DND-41 (cell line): ENCODE data around the gene RABEPK.

Source experiments
- ATAC-seq: fragments of 200-7000 bp; cut with Tn5 transposase; 3 replicates; pipeline ENCODE4 v1.9.1; 2021; ENCODE audit warnings: low read depth; ENCODE audit not compliant: insufficient read depth
- DNase-seq: peaks from one replicate; pipeline ENCODE4 v3.0.0-alpha.2; 2020
- H2AFZ ChIP-seq: 2 replicates; pipeline ENCODE4 v1.6.0; 2012; ENCODE audit warnings: low read depth, low read length
- H3K27ac ChIP-seq: 2 replicates; pipeline ENCODE4 v1.5.1; 2012; ENCODE audit warnings: low read length, inconsistent platforms
- H3K27me3 ChIP-seq: fragments of 200-600 bp; sonication (generic); 2 replicates; pipeline ENCODE4 v1.6.0; 2012; ENCODE audit warnings: low read length, mild to moderate bottlenecking, inconsistent platforms; ENCODE audit not compliant: insufficient read depth, poor library complexity
- H3K36me3 ChIP-seq: 2 replicates; pipeline ENCODE4 v1.5.1; 2012; ENCODE audit warnings: low read length, inconsistent platforms; ENCODE audit not compliant: insufficient read depth
- H3K4me1 ChIP-seq: 2 replicates; pipeline ENCODE4 v1.5.1; 2012; ENCODE audit warnings: mild to moderate bottlenecking, low read length; ENCODE audit not compliant: insufficient read depth
- H3K4me2 ChIP-seq: 2 replicates; pipeline ENCODE4 v1.6.0; 2012; ENCODE audit warnings: mild to moderate bottlenecking, moderate library complexity, low read length, inconsistent platforms; ENCODE audit not compliant: insufficient read depth
- H3K4me3 ChIP-seq, 2 experiments: fragments of 200-600 bp in 1 of 2; shearing (Covaris generic) in 1 of 2; 2 replicates each; pipeline ENCODE4 v1.5.1; 2012 to 2016; ENCODE audit warnings: inconsistent platforms in 2 of 2, low read length in 2 of 2, mild to moderate bottlenecking in 2 of 2, low read depth in 1 of 2, moderate library complexity in 1 of 2
- H3K79me2 ChIP-seq: 2 replicates; pipeline ENCODE4 v1.6.0; 2012; ENCODE audit warnings: low read length, inconsistent platforms; ENCODE audit not compliant: insufficient read depth
- H3K9ac ChIP-seq: 2 replicates; pipeline ENCODE4 v1.6.0; 2012; ENCODE audit warnings: low read depth, mild to moderate bottlenecking, inconsistent platforms, low read length, moderate library complexity
- H3K9me3 ChIP-seq: 2 replicates; pipeline ENCODE4 v1.5.1; 2012; ENCODE audit warnings: low read length, moderate library complexity, mild to moderate bottlenecking, inconsistent platforms; ENCODE audit not compliant: insufficient read depth, severe bottlenecking
- H4K20me1 ChIP-seq: 2 replicates; pipeline ENCODE4 v1.6.0; 2012; ENCODE audit warnings: low read length; ENCODE audit not compliant: insufficient read depth
- CTCF ChIP-seq: IDR thresholded peaks from 2 replicates; pipeline ENCODE4 v1.5.1; 2012; ENCODE audit warnings: borderline replicate concordance, low read length, moderate library complexity, mild to moderate bottlenecking; ENCODE audit not compliant: poor library complexity, severe bottlenecking; ENCODE audit errors: extremely low read depth
- EZH2 ChIP-seq: IDR thresholded peaks from 3 replicates; pipeline ENCODE4 v1.6.1; 2012; ENCODE audit warnings: borderline replicate concordance, low read depth, mild to moderate bottlenecking, moderate library complexity, low read length, inconsistent platforms; ENCODE audit not compliant: severe bottlenecking

RABEPK gene

GRCh38 chr9:125166762-125167161 lies 33.6 kb upstream of the RABEPK start:
- Histone ChIP-seq H3K79me2 (peaks cover 46% of the 10 kb centered on the region), H3K9me3 (no peaks in the 10 kb centered on the region), H2AFZ (no peak overlapping the region), H3K4me3 (no peak overlapping the region), H3K36me3 (peaks cover 24% of the 10 kb centered on the region), H3K9ac (no peak overlapping the region), H3K4me1 (no peaks in the 10 kb centered on the region), H3K27me3 (no peaks in the 10 kb centered on the region), H4K20me1 (no peaks in the 10 kb centered on the region; the same call in 1 of the 2 replicates), H3K27ac (no peak overlapping the region), H3K4me2 (no peak overlapping the region)
- TF ChIP-seq CTCF (no peak), EZH2 (no peak)
- ATAC-seq (no peak), DNase-seq (no peak)

GRCh38 chr9:125169895-125170294 lies 30.4 kb upstream of the RABEPK start:
- H3K9ac ChIP-seq, result no peak overlapping the region
- peaks cover 70% of the 10 kb centered on the region for H3K79me2 ChIP-seq
- TF ChIP-seq CTCF, result no peak
- DNase-seq, result no peak
- H3K27me3 ChIP-seq, result no peaks in the 10 kb centered on the region
- H3K4me1 ChIP-seq, result no peaks in the 10 kb centered on the region
- no peaks in the 10 kb centered on the region for H3K9me3 ChIP-seq
- peaks cover 12% of the 10 kb centered on the region for H4K20me1 ChIP-seq
- no peak overlapping the region for H3K27ac ChIP-seq
- H3K4me2 ChIP-seq, result no peak overlapping the region
- no peak overlapping the region for H3K4me3 ChIP-seq
- peaks cover 29% of the 10 kb centered on the region for H3K36me3 ChIP-seq
- no peak overlapping the region for H2AFZ ChIP-seq
- ATAC-seq, result no peak

- no peak overlapping the region for H3K9ac ChIP-seq
- no peak overlapping the region for H3K27ac ChIP-seq
- no peaks in the 10 kb centered on the region for H3K27me3 ChIP-seq
- H3K4me1 ChIP-seq, result no peaks in the 10 kb centered on the region
- H2AFZ ChIP-seq, result no peak overlapping the region
- H3K4me3 ChIP-seq, result no peak overlapping the region
- no peaks in the 10 kb centered on the region for H3K9me3 ChIP-seq
- H3K36me3 ChIP-seq, result peaks cover 29% of the 10 kb centered on the region
- no peak overlapping the region for H3K4me2 ChIP-seq
- no peak for ATAC-seq
- peaks cover 76% of the 10 kb centered on the region for H3K79me2 ChIP-seq
- peaks cover 18% of the 10 kb centered on the region for H4K20me1 ChIP-seq
- DNase-seq, result no peak
- TF ChIP-seq EZH2 (no peak), CTCF (no peak)
These were observed 28.1 kb upstream of the RABEPK start for GRCh38 chr9:125172031-125172755.

GRCh38 chr9:125176636-125177035 lies 23.7 kb upstream of the RABEPK start:
- Histone ChIP-seq H3K9me3 (no peaks in the 10 kb centered on the region), H3K9ac (no peak overlapping the region), H4K20me1 (peaks cover 31% of the 10 kb centered on the region), H3K27ac (no peak overlapping the region), H3K4me2 (no peak overlapping the region), H3K36me3 (peaks cover 5% of the 10 kb centered on the region; the same call in 1 of the 2 replicates), H3K4me3 (no peak overlapping the region), H3K27me3 (no peaks in the 10 kb centered on the region), H3K79me2 (peaks cover 94% of the 10 kb centered on the region), H2AFZ (no peak overlapping the region), H3K4me1 (no peaks in the 10 kb centered on the region)
- ATAC-seq (no peak), DNase-seq (no peak)
- no peak for TF ChIP-seq EZH2
- TF ChIP-seq CTCF, result no peak
